Esophagus squamous epithelium (tissue), 5 donors: ENCODE data around the gene ZFYVE28. TPM values are rescaled to one million over a fixed set of nuclear protein-coding genes. Genes with fewer than 3 reads are reported as not detected.

Experiments used
- DNase-seq: peaks from one replicate; lab custom pipeline; 2025; lab: John Stamatoyannopoulos, UW
- H3K27ac ChIP-seq, 4 donors: fragments of 200-600 bp; sonication (generic); one replicate each; pipeline ENCODE4 v1.5.1; 2016 to 2019; ENCODE audit warnings: mild to moderate bottlenecking in 1 of 4
- H3K27me3 ChIP-seq, 4 donors: fragments of 200-600 bp; sonication (generic); 1 replicate in 3 of 4; 2 replicates in 1 of 4; pipeline versions ENCODE4 v1.5.1 to v1.6.0; 2017 to 2021; ENCODE audit warnings: antibody characterized with exemption in 1 of 4
- H3K36me3 ChIP-seq, 3 donors: fragments of 200-600 bp; sonication (generic); one replicate each; pipeline ENCODE4 v1.5.1; 2016 to 2019
- H3K4me1 ChIP-seq, 3 donors: fragments of 200-600 bp; sonication (generic); one replicate each; pipeline ENCODE4 v1.5.1; 2017 to 2019
- H3K4me3 ChIP-seq, 4 donors: fragments of 200-600 bp; sonication (generic); 1 replicate in 3 of 4; 2 replicates in 1 of 4; pipeline ENCODE4 v1.5.1; 2016 to 2019; ENCODE audit warnings: mild to moderate bottlenecking in 2 of 4, moderate library complexity in 1 of 4
- H3K9me3 ChIP-seq, 3 donors: fragments of 200-600 bp; sonication (generic); one replicate each; pipeline ENCODE4 v1.5.1; 2016 to 2019
- POLR2A ChIP-seq, 4 donors: fragments of 450-650 bp; IDR thresholded peaks; one replicate each; pipeline ENCODE4 v1.6.1; 2017; ENCODE audit warnings: antibody characterized with exemption in 4 of 4, mild to moderate bottlenecking in 4 of 4, moderate library complexity in 3 of 4
- WGBS, 2 donors: methylation state at CpG; one replicate each; pipeline ENCODE4 v1.1.5; 2018; 5-methylcytosine and 5-hydroxymethylcytosine counted together
- intact Hi-C: fragments of 100-400 bp; cut with DNase I; formaldehyde crosslinking; loops from one replicate; pipeline ENCODE4 v1.15.0; 2022
- total RNA-seq, 4 donors: library from RNA; depleted of rRNA; stranded (reverse); fragments of >200 nt; gene quantifications; one replicate each; pipeline ENCODE4 v1.1.0, GENCODE V29; 2016
- TF ChIP-seq, protein P1 (sequence below), 6 experiments: fragments of 450-650 bp in 4 of 6; fragments of 200-600 bp in 2 of 6; sonication (generic) in 2 of 6; IDR thresholded peaks; one replicate each; pipeline ENCODE4 v1.5.1; 2016 to 2019; ENCODE audit warnings: antibody characterized with exemption in 6 of 6, mild to moderate bottlenecking in 4 of 6, moderate library complexity in 4 of 6
- donor health status: DM: yes; HTN: yes; CAD: no.

ZFYVE28 gene
- total RNA-seq, 4 donors from 2014 or later, result 5.1 to 8.5 (median 8.2) TPM

DNA sequence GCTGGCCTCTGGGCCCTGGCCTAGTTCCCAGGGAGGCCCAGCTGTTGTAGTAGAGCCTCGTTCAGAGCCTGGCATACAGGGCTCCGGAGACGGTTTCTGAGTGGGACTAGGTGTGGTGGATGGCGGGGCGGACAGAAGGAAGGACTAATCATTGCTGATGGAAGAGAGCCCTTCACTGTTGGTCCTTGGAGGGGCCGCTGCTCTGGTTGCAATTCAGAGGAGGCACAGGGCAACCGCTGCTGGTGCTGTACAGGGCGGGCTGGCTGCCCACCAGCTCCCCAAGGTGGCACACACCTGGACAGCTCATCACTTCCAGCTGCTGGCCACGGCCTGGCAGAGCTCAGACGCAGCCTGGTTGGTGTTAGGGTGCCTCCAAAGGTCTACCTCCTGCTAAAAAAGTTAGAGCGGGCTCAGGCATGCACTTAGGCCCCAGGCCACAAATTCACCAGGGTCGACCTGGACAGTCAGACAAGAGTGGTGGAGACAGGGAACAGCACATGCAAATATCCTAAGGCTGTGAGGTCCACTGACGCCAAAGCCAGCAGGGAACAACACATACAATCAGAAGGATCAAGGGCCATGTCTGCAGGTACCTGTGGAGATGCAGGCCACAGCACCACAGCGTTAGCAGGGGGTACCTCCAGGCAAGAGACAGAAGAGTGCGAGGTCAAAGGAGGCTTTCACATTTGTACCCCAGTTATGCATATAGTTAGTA lies 43.0 kb upstream of the ZFYVE28 start:
- Histone ChIP-seq H3K4me1 (peaks cover 9 to 18% (median 12%) of the 10 kb centered on the region in 3 donors), H3K36me3 (no peaks in the 10 kb centered on the region), H3K9me3 (no peaks in the 10 kb centered on the region), H3K4me3 (no peak overlapping the region), H3K27me3 (peaks cover 0 to 42% (median 0%) of the 10 kb centered on the region in 4 donors), H3K27ac (no peak overlapping the region)
- intact Hi-C loops, result no loop called here
- TF ChIP-seq, protein P1, sequence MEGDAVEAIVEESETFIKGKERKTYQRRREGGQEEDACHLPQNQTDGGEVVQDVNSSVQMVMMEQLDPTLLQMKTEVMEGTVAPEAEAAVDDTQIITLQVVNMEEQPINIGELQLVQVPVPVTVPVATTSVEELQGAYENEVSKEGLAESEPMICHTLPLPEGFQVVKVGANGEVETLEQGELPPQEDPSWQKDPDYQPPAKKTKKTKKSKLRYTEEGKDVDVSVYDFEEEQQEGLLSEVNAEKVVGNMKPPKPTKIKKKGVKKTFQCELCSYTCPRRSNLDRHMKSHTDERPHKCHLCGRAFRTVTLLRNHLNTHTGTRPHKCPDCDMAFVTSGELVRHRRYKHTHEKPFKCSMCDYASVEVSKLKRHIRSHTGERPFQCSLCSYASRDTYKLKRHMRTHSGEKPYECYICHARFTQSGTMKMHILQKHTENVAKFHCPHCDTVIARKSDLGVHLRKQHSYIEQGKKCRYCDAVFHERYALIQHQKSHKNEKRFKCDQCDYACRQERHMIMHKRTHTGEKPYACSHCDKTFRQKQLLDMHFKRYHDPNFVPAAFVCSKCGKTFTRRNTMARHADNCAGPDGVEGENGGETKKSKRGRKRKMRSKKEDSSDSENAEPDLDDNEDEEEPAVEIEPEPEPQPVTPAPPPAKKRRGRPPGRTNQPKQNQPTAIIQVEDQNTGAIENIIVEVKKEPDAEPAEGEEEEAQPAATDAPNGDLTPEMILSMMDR (IDR thresholded peaks at IDR 0.05), result no peak
- no peak for TF ChIP-seq POLR2A (IDR thresholded peaks at IDR 0.05)
- DNase-seq, result no peak
- 90 to 94% methylated on average over 2 to 6 of the region's 15 CpGs for WGBS, 2 donors

DNA sequence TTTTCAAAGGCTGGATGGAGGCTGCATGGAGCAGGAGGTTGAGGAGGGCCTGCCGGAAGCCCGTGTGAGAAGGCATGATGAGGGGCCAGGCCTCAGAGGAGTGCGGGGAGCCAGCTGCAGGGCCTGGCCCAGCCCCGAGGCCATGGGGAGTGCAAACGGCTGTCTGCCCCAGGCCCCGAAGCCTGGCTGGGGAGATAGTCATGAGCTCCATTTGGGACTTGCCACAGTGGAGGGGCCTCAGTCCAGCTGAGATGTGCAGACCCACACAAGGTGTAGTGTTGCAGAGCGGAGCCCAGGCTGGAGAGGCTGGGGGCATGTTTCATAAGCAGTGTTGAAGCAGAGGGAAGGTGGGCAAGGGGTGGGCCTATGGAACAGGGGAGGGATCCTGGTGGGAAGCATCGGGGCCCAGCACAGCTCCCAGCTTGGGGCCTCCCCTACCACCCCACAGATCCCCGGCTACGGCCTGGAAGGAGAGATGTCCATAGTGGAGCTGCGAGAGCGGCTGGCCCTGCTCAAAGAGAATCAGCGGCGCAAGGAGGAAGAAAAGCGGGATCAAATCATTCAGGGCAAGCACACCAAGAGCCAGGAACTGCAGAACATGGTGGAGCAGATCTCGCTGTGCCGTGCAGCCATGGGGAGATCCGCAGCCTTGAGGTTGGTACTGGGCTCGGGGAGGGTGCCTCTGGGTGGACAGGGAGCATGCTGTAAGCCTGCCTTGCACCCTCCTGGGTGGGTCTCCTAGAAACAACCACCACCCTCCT lies 41.3 kb upstream of the ZFYVE28 start:
- no peak overlapping the region for H3K27ac ChIP-seq
- intact Hi-C loops, result no loop called here
- H3K4me1 ChIP-seq, result peaks cover 9 to 18% (median 12%) of the 10 kb centered on the region in 3 donors
- 94% methylated on average over 14 to 18 of the region's 19 CpGs for WGBS, 2 donors
- no peaks in the 10 kb centered on the region for H3K9me3 ChIP-seq
- no peak for DNase-seq
- H3K36me3 ChIP-seq, result no peaks in the 10 kb centered on the region
- H3K4me3 ChIP-seq, result no peak overlapping the region
- TF ChIP-seq, protein P1 (IDR thresholded peaks at IDR 0.05), result no peak
- TF ChIP-seq POLR2A (IDR thresholded peaks at IDR 0.05), result no peak
- peaks cover 0 to 42% (median 0%) of the 10 kb centered on the region in 4 donors for H3K27me3 ChIP-seq

DNA sequence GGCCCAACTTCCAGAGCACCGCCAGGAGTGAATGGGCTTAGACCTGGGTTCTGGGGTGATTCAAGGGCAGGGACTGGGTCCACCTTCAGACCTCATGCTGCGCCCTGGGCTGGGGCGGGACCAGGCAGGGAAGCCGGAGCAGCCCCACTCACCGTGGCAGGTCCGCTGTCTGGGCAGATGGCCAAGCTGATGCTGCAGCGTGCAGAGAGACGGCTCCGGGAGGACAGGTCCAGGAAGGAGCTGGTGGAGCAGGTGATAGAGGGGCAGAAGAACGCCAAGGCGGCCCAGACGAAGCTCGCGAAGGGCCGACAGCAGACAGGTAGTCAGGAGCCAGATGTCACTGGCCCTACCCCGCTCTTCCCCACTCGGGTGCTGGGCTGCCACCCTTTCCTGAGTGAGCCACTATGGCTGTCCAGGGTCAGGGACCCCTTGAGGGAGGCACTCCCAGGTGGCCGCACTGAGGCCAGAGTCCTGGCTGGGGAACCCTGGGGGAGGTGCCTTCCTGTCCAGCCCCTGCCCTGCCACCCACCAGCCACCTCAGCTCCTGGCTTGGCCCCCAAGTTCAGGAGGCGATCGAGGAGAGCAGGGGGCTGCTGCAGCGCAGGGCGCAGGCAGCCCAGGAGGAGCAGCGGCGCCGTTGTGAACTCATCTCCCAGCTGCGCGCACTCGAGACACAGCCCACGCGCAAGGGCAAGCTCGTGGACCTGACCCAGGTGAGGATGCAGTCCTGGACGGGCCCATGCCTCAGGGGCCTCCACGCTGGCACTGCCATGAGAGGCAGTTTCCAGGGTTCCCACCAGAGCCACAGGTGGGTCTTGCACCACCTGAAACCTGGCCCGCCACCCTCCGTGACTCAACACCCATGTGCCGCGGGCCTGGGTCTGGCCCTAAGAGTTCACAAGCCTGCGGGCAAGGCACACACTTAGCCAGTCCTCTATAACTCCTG lies 40.4 kb upstream of the ZFYVE28 start:
- Histone ChIP-seq H3K9me3 (no peaks in the 10 kb centered on the region), H3K4me1 (peaks cover 9 to 18% (median 12%) of the 10 kb centered on the region in 3 donors), H3K36me3 (no peaks in the 10 kb centered on the region), H3K27me3 (peaks cover 0 to 42% (median 0%) of the 10 kb centered on the region in 4 donors), H3K27ac (no peak overlapping the region), H3K4me3 (no peak overlapping the region)
- TF ChIP-seq POLR2A (IDR thresholded peaks at IDR 0.05), result no peak
- TF ChIP-seq, protein P1 (IDR thresholded peaks at IDR 0.05), result no peak
- 76% methylated on average over 12 to 16 of the region's 38 CpGs for WGBS, 2 donors
- DNase-seq, result no peak
- intact Hi-C loops, result no loop called here

DNA sequence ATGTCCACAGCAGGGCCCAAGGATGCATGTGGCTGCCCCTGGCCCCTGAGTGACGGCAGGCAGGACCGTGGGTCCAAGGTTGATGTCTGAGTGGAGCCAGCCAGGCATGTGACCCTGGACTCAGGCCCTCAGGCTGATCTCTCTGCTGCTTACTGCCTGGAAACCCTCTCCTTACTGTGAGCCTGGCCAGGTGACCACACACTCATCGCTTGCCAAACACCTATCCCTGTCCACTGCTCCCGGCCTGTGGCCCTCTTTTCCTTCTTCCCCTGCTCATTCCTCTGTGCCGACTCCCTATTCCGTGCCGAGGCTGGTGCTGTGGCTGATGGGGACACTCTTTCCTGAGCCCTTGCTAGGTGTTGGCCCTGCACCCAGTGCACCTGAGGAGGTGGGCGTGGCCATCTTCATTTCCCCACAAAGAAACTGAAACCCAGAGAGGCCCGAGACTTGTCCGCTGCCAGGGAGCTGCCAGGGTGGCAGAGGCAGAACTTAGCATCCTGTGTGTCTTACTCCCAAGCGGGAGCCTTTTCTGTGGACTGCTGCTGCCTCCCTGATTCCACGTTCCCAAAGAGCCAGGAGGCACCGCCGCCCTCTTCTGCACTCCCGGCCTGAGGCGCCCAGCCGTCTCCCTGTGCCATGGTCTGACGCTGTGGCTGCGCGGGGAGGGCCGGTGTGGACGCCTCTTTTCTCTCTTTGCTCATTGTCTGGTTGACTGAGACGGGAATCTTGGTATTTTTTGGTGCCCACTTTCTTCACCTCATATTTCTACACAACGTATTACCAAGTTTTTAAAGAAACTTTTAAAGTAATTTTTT lies 39.2 kb upstream of the ZFYVE28 start:
- H3K27me3 ChIP-seq, result peaks cover 0 to 42% (median 0%) of the 10 kb centered on the region in 4 donors
- H3K9me3 ChIP-seq, result no peaks in the 10 kb centered on the region
- TF ChIP-seq POLR2A (IDR thresholded peaks at IDR 0.05), result no peak
- TF ChIP-seq, protein P1 (IDR thresholded peaks at IDR 0.05), result no peak
- no peak overlapping the region for H3K27ac ChIP-seq
- H3K36me3 ChIP-seq, result no peaks in the 10 kb centered on the region
- no peak for DNase-seq
- peaks cover 5 to 9% (median 6%) of the 10 kb centered on the region in 3 donors for H3K4me1 ChIP-seq
- 74% methylated on average over 17 to 24 of the region's 24 CpGs for WGBS, 2 donors
- intact Hi-C loops, result no loop called here
- no peak overlapping the region for H3K4me3 ChIP-seq
